LoVo (cell line): ENCODE measurements around the gene CCN5.

Experiments
- DNase-seq: peaks from one replicate; pipeline ENCODE4 v3.0.0-alpha.2; 2016; ENCODE audit warnings: low spot score

The CCN5 gene

GRCh38 chr20:44737116-44737515 is 21.9 kb downstream of the CCN5 start:
- DNase-seq: no peak

GRCh38 chr20:44738813-44739477 is 23.8 kb downstream of the CCN5 start:
- DNase-seq: peak; percentile 42

GRCh38 chr20:44739942-44740341 is 24.8 kb downstream of the CCN5 start:
- no peak for DNase-seq

- DNase-seq: no peak
These were observed 27.3 kb downstream of the CCN5 start for GRCh38 chr20:44742304-44743079.

DNA sequence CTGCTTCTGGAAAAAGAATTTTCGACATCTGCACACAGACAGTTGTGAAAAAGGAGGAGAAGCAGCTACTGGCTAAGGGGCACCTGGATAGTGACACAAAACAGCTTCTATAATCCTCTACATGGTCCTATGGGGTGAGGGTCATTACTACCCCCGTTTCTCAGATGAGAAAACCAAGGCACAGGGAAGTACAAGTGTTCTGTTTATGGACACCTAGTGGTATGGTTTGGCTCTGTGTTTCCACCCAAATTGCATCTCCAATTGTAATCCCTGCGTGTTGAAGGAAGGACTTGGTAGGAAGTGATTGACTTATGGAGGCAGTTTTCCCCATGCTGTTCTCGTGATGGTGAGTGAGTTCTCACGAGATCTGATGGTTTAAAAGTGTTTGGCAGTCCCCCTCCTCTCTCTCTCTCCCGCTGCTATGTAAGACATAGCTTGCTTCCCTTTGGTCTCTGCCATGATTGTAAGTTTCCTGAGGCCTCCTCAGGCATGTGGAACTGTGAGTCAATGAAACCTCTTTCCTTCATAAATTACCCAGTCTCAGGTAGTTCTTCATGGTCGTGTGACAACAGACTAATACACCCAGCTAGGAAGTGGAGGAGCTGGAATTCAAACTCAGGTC is 28.0 kb downstream of the CCN5 start:
- DNase-seq: no peak

DNA sequence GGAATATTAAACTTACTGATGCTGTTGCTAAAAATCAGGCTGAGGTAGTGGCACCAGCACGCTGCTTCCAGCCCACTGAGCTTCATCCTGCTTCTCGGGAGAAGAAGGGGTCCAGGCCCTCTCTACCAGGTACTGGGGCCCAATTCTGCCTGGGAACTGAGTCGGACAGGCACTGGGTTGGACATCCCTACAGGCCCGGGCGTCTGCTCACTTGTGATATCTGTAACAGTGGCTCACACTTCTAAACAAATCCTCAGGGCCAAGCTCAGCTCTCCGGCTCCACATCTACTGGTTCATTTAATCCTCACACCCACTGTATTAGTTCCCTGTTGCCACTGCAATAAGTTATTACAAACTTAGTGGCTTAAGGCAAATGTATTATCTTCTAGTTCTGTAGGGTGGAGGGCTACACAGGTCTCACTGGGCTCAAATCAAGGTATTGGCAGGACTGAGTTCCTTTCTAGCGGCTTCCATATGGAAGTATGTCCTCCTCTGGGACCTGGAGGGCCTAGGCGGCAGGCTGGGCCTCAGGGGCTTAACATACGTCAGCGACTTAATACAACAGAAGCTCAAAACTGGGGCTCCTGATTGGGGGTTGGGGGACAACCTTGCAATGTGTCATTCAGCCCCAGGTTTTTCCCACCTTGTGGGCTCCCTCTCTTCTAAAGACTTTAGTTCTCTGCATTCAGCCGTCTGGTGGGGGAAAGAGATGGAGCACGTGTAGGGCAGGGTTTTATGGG is 28.9 kb downstream of the CCN5 start:
- no peak for DNase-seq

DNA sequence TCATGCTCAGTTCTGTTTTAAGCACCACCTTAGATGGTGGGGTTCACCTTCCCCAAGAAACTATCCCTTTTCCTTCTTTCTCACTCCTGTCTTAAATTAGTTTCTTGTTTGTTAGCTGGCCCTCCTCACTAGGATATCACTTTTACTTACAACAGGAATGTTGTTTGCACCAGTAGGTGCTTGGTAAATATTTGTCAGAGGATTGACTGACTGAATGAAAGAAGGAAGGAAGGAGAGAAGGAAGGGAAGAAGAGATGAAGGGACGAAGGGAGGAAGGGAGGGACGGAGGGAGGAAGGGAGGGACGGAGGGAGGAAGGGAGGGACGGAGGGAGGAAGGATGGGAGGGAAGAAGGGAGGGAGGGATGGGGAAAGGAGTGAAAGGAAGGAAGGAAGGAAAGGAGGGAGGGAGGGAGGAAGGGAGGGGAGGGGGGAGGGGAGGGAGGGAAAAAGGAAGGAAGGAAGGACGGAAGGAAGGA is 30.0 kb downstream of the CCN5 start:
- DNase-seq: no peak

DNA sequence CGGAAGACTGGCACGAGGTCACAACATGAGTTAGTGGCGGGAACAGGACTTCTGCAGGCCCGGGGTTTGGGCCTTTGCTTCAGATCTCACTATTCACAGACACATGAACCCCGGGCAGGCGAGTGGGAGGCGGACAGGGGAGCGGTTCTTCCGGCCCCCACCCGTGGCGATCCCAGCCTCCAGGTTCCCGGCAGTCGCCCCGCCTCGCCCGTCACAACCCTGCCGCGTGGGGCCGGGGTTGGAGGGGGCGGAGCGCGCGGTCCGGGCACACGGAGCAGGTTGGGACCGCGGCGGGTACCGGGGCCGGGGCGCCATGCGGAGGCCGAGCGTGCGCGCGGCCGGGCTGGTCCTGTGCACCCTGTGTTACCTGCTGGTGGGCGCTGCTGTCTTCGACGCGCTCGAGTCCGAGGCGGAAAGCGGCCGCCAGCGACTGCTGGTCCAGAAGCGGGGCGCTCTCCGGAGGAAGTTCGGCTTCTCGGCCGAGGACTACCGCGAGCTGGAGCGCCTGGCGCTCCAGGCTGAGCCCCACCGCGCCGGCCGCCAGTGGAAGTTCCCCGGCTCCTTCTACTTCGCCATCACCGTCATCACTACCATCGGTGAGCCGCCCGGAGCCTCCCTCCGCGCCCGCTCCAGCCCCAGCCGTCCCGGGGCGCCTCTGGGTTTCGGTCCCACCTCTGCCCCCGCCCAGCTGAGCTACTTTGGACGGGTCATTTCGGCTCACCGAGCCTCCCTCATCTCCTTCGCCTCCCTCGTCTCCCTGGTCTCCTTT is 30.6 kb downstream of the CCN5 start, which contains the start of gene KCNK15:
Gene KCNK15 (plus strand): TSS at position 268 of the 769 bp plus-strand sequence. CDS start 46 bp downstream, at position 314.
- DNase-seq: no peak

DNA sequence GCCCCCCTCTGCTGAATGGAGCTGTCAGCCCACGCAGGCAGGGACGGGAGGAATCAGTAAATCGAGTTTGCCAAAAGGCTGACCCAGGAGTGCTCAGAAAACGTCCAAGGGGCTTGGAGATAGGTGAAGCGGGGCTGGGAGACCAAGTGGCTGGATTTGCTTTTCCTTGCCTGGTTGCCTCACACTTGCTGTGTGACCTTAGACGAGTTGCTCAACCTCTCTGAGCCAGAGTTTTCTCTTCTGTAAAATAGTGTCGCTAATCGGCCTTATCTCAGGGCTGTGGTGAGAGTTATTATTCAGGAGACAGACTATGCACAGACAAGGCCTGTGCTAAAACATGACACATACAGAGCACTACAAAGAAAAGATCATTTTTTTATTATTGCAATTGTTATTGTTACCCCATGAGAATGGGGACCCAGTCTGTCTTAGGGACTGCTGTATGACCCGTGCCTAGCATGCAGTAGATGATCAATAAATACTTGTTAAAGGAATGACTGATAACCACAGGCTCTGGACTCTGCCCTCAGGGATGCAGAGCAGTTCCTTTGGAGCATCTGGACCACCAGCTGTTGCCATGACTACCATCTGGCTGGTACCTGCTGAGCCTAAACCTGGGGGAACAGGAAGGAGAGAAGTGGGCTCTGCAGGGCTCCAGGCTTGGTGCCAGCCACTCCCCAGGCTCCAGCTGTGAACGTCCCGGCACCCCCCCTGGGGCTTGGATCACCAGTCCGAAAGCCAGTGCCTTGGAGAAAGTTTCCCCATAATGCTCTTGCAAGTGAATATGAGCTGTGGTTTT is 31.4 kb downstream of the CCN5 start:
- DNase-seq: no peak

- peak; percentile 84 for DNase-seq
These were observed 32.2 kb downstream of the CCN5 start for GRCh38 chr20:44747166-44748004.

GRCh38 chr20:44748005-44748370 is 32.8 kb downstream of the CCN5 start:
- no peak for DNase-seq

- DNase-seq: no peak
These were observed 35.1 kb downstream of the CCN5 start for GRCh38 chr20:44750081-44750805.

- no peak for DNase-seq
These were observed 37.1 kb downstream of the CCN5 start for GRCh38 chr20:44752099-44752931.

DNA sequence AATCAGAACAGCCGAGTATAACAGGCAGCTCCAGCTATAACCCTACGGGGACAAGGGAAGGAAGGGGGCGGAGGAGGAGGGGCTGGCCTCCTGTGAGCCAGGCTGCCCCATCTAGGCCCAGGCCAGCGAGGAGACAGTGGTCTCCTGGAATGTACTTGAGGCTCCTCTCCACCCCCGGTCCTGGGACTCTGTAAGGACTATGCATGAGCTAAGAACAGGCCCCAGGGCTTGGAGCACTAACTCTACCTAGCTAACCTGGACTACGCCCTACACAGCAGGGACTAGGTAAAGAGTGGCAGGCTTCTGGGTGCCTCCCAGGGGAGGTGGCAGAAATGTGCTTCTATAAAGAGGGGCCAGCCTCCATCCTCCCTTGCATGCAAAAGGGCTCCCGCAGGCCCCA is 39.4 kb downstream of the CCN5 start:
- DNase-seq: no peak

DNA sequence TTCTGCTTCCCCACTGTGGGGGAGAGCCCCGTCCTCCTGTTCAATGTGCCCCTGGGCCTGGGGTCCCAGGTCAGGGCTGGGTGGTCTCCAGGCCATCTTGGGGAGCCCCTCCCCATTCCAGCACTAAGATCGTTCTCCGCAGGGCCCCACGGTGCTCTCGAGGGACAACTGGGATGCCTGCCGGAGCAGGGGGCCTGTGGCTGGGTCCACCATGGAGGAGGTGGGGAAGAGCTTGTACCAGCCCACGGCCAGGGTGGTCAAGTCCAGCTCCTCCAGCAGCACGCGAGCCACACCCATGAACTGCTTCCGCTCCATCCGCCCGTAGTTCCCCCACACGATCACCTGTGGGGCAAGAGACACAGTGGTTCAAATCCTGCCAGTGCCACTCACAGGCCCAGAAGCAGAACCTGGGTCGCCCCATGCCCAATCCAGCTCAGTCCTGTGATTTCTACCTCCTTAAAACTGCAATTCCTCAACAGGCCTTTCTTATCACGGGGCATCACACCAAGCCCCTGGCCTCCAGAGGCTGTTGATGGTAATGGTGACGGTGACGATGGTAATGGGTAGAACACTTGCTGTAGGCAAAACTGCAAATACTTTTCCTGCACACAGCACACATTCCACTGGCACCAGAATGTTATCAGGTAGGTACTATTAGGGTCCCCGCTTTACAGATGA is 41.0 kb downstream of the CCN5 start:
- DNase-seq: no peak

GRCh38 chr20:44756956-44757355 is 41.8 kb downstream of the CCN5 start:
- no peak for DNase-seq

DNA sequence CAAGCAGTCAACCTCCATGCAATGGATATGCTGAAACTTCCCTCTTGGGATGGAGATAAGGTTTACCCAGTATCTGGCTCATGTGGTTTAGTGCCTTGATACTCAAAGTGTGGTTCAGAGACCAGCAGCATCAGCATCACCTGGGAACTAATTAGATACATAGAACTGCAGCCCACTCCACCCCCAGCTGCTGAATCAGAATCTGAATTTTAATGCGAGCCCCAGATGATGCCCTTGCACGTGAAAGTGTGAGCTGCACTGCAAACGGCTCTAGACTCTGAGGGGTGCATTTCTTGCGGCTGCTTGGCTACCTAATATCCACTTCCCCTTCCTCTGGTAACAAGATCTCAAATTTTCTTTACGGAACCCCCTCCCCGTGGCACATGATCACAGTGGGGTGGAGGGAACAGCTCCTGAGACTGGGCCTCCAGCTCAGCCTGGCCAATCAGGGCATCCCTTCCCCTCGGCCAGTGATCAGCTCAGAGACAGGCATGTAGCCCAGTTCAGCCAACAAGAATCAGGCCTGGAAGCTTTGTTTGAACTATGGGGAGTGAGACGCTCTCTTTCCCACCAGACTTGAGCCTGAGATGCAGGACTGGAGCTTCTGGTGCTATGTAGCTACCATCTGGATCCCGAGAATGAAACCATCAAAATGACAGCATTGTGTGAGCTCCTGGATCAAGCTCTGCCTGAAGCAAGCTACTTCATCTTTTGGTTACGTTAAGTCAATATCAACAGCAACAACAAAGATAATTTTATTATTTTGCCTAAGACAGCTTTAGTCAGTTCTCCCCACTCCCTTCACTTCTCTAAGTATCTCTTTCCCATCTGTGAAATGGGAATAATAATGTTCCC is 43.3 kb downstream of the CCN5 start:
- DNase-seq: no peak
